Activated CD4-positive, alpha-beta T cell treated with anti-CD3 and anti-CD28 coated beads, Interleukin-2, Interleukin-6, amounts not matched to agents 100 ng/mL and 50 ng/mL, durations not matched to agents 16 hours and 8 hours (primary cell): ENCODE measurements around the gene MARK3.
A peak's percentile ranks its signal among the peaks of the same experiment; 100 is the strongest.

Experiments used
- DNase-seq: peaks from one replicate; pipeline ENCODE4 v3.0.0-alpha.2; 2020

Gene MARK3

DNA sequence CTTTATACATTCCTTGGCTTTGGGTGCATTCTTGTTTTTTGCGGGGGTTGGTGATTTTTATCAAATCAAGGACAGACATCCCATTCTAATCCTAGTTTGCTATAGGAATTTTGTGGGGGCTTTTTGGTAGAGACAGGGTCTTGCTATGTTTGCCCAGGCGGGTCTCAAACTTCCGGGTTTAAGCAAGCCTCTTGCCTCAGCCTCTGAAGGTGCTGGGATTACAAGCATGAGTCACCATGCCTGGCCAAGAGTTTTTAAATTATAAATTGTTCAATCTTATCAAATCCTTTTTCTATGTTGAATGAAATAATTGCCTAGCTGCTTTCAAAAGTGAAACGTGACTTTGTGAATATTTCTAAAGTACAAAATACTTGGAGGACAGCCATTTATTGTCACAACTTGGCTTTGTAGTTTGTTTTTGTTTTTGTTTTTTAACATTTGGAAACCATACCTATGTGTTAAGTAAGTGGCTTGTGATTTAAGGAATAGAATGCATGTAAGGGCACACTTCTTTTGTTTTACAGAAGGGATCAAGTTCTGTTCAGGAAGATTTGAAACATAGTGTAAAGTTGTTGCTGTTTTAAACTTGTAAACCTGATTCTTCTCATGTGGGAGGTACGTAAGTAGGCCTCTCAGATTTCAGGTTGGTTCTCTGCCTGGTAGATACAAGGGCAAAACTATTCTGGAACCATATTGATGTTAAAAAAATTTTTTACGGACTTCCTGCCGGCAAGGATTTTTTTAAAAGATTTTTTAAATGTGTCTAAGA lies 13.4 kb downstream of the MARK3 start:
- no peak for DNase-seq

- no peak for DNase-seq
These were observed 15.3 kb downstream of the MARK3 start for GRCh38 chr14:103400537-103400936.

GRCh38 chr14:103401223-103402214 lies 16.3 kb downstream of the MARK3 start:
- DNase-seq, result peak; percentile 48

DNA sequence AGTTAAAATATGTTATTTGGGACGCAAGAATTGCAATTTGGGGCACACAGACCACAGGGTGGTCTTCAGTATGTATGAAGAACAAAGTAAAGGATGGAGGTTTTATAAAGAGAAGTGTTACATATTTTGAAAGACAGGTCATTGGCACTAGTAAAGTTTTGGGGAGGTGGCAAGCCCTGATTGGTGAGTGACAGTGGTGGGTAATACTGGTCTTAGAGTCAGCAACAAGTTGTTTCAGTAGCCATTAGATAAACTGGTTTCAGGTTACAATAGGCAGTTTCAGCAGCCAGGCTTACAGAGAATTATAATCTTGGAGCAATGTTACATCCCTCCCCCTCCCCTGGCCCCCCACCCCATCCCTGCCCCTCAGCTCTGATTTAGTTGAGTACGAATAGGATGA lies 17.5 kb downstream of the MARK3 start:
- DNase-seq, result no peak

- DNase-seq, result no peak
These were observed 19.1 kb downstream of the MARK3 start for GRCh38 chr14:103404032-103404918.

- DNase-seq, result no peak
These were observed 19.7 kb downstream of the MARK3 start for GRCh38 chr14:103404920-103405319.

- no peak for DNase-seq
These were observed 23.4 kb downstream of the MARK3 start for GRCh38 chr14:103408491-103409155.

- no peak for DNase-seq
These were observed 31.7 kb downstream of the MARK3 start for GRCh38 chr14:103416916-103417315.

DNA sequence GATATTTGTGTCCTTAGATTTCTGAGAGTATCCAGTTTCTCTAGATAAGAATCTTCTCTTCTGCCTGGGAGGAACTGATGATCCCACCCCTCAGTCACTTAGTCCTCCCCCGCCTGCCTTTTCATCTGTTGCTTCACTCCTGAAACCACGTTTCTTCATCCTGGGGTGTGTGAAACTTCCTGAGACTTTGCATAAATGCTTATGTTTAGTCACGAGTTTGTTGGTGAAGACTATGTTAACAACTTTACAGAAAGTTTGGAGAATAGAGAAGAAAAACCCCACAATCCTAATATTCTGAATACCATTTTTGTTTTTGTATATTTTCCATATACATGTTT lies 33.2 kb downstream of the MARK3 start:
- peak; percentile 34 for DNase-seq

DNA sequence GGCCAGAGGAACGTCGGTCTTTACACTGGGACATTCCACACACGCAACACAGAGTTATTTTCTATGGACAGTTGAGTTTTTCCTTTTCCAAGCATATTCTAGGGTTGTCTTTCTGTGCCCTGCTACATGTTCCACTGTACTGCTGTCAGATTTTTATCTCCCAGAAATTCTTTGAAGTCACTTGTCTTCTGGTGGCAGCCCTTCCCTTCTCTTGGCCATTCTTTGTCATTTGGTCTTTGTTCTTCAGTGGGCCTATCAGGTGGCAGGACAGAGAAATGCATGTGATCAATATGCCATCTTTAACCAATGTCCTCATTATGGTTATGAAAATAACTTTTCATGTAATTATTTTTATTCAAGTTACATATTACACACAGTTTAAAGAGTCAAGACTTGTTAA lies 36.3 kb downstream of the MARK3 start:
- no peak for DNase-seq

DNA sequence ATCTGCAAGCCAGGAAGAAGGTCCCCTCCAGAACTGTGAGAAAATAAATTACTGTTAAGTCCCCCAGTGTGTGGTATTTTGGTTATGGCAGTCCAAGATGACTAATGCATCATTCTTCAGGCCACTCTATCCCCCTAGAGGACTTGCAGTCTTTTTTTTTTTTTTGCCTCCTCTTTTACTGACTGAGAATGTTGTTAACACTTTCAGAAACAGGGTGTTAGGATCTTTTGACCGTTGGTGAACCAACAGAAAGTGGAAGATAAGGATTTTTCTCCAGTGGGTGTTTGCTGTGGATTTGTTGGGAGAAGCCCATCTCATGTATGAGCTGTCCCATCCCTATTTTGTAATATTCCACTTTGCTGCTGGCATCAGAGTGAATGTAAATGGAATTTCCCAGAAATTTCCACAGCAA lies 37.8 kb downstream of the MARK3 start:
- DNase-seq, result no peak

DNA sequence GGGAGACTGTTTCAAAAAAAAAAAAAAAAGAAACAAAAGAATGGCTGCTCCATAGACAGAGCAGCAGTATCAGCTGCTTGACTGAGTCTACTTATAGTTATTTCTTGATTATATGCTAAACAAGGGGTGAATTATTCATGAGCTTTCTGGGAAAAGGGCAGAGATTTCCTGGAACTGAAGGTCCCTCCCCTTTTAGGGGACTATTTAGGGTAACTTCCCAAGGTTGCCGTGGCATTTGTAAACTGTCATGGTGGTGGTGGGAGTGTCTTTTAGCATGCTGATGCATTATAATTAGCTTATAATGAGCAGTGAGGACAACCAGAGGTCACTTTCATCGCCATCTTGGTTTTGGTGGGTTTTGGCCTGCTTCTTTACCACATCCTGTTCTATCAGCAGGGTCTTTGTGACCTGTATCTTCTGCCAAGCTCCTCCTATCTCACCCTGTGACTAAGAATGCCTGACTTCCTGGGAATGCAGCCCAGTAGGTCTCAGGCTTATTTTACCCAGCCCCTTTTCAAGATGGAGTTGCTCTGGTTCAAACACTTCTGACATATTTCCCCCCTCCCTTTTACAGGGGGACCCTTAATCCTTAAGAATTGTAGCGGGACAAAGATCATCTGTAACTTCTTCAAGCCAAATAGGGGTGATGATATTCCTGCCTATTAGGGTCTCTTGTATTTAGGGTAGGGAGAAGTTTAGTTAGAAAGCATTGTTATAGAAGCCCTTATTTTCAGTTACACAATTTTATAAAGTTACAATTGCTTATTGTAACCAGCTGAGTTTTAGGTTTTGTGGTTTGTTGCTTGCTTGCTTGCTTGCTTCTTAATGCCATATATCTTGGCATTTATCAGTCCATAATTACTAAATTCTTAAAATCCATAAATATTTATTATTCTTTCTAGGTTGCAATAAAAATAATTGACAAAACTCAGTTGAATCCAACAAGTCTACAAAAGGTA lies 42.5 kb downstream of the MARK3 start:
- peak; percentile 48 for DNase-seq

DNA sequence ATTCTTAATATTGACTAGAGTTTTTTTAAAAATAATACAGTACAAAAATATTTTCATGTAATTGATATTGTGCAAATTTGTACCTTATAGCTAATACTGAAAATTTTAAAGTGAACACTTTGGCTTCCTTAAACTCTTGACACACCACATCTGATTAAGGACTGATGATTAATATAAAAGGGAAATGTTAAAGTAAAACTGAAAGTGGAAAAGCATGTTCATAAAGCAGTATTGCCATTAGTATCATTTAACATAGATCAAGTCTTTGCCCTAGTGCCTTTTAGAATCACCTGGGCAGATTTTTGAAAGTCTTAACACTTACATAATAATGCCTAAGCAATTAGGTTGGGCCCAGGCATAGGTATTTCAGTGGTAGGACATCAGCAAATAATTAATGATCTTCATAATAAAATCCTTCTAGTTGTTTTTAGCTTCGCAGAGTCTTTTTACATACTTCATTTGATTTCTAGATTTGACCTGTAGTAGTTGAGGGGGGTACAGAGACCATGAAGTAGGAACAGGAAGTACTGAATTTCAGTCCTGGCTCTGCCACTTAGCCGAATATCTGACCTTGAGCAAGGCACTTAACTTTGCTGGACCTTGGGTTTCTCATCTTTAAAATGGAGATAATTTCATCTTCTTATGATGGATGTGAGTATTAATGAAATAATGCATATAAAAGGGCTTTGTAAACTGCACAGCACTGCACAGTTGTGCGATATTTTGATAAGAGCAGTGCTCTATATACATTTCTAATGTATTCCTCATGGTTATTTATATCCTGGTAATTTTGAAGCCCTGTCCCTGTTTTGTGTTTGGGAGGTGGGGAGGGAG lies 43.7 kb downstream of the MARK3 start:
- DNase-seq, result peak; percentile 3

GRCh38 chr14:103430358-103430757 lies 45.1 kb downstream of the MARK3 start:
- no peak for DNase-seq

DNA sequence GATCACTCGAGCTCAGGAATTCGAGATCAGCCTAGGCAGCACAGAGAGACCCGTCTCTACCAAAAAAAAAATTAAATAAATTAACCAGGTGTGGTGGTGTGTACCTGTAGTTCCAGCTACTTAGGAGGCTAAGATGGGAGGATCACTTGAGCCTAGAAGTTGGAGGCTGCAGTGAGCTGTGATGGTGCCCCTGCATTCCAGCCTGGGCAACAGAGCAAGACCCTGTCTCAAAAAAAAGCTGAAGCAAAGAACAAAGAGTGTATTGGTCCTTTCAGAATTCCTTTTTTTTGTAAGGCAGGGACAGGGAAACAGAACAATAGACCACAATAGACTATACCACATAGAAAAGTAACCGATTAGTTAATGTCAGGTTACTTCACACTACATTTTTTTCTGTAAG lies 47.4 kb downstream of the MARK3 start:
- no peak for DNase-seq

DNA sequence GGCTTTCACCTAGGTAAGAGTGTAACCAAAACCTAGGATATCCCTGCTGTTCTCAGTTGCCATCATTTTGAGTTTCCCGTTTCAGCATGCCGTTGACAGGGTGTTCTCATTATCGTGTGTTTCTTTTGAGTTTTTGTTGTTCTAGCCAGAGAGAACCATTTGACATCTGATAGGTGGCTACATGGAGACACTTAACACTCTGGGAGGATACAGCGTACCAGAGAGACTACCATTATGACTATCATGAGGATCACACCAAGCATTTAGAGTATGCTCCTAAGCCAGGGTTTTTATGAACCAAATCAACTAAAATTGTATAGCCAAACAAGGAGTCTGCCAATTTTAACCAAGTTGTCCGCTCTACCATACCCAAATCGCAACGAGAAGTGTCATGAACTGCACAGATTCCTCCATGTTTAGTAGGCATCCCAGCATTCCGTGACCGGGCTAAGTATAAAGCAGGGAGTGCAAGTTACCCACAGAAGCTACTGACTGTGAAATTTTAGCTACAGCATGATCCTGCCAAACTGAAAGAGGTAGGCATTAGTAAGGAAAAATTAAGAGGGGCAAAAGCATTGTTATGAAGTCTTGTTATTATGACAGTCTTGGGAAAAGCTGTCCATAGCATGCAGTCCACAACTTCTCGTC lies 48.8 kb downstream of the MARK3 start:
- no peak for DNase-seq

- no peak for DNase-seq
These were observed 49.7 kb downstream of the MARK3 start for GRCh38 chr14:103434868-103435442.

GRCh38 chr14:103436533-103436932 lies 51.3 kb downstream of the MARK3 start:
- DNase-seq, result no peak

DNA sequence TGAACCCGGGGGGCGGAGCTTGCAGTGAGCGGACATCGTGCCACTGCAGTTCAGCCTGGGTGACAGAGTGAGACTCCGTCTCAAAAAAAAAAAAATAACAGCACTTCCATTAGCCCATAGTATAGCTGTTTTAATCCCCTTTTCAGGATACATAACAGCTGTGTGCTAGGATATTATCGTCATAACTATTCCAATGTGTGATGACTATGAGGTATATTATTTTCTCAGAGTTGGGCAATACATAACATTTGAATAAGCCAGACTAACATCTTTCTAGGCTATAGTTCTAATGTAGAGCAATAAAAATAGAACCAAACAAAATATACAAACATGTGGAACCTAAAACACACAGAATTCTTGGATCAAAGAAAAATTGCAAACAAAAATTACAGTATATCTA lies 57.1 kb downstream of the MARK3 start:
- DNase-seq, result no peak
